HG03108 (cell line): Measurements from ENCODE around the gene HOXA10.

Source experiments
- ATAC-seq: cut with Tn5 transposase; IDR thresholded peaks from one replicate; pipeline ENCODE4 v1.9.1; 2021; ENCODE audit warnings: moderate library complexity; ENCODE audit not compliant: unreplicated experiment

The HOXA10 gene

DNA sequence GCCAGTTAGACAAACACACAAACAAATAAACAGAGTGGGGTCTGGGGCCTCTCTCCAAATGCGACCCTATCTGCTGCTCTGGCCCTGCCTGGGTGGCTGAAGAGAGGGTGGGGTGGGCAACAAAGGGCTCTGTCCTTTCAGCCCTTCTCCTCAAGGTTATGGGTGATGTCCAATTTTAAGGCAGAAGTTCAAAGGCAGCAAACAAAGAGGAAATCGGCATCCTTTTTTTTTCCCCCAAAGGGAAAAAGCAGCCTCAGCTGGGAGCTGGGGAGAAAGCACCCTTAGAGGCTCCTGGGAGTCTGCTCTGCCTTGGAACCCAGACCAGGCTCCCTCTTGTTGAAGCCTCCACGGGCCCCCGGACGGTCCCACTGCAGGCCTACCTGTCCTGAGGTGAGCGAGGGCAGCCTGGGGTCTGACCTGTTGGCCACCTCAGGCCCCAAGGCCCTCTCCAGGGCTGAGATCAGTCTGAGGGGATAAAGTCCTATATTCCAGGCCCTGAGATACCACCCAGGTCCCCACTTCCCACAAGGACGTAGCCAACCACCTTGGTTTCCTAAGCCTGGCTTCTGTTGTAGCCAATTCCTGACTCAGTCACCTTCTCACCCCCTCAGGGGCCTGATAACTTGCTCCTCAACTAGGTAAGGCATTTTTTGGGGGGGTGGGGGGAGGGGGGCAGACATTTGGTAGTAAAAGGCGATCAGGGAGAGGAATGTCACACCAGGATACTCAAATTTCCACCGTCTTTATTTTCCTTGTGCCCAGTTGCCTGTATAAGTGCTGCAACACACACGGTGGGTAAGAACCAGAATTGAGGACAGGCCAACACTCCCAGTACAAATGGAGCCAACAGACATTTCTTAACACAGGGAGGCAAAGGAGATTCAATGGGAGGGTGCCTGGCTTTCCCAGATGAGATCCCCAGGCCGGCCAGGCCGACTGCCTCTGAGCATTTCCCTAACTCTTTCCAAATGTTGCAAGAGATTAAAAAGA, 6.6 kb upstream of the HOXA10 start:
- no peak for ATAC-seq

DNA sequence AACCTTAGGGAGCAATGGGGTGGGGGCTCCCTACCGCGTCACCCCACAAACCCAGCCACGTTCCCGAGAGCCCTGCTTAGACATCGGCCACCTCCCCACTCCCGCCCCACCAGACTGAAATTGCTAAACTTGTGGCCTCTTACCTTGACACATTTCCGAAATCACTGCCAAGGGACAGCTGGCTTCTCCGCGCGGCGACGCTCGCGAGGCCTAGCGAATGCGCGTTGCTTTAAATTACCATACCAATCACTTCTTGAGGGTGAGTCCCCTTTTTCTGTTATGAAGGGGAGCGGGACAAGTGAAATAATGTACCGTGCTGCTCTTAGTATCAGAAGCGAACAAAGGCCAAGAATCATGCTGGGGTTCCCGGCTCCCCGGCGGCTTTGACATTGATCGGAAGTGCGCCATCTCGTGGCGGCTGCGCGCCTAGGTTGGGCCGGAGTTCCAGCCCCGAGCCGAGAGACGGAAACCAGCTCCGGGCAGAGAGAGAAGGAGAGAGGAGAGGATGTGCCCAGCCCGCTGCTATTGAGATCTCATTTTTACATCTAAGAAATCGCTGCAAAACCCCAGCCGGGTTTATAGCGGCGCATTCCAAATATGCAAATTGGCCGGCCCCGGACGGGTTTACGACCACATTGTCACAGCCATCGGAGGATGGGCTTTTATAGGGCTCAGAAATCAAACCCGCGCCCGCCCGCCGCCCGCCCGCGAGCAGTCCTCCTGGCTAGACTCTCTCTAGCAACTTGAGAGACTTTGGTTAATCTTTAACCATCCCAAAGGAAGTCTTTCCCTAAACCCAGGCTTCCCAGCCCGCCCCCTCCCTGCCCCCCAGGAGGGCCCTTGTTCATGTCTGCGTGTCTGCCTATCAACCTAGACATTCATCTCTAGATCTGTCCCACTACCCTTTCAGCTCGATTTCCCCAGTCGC, 5.6 kb upstream of the HOXA10 start:
- ATAC-seq = no peak

DNA sequence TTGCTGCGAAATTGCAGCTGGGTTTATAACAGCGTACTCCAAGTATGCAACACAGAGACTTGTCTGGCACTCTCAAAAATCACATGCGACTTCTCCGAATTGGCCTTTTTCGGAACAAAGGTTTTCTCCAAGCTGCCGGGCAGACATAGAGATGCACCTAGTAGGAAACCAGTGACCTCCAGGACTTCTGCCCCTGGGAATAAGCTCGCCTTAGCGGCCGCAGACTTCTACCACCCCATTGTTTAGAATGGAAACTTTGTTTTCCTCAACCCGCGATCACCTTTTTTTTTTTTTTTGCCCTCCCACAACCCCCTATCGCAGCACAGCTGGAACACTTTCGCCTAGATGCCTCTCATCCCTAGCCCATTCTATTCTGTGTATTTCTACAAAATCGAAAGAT, 4.9 kb upstream of the HOXA10 start:
- no peak for ATAC-seq

DNA sequence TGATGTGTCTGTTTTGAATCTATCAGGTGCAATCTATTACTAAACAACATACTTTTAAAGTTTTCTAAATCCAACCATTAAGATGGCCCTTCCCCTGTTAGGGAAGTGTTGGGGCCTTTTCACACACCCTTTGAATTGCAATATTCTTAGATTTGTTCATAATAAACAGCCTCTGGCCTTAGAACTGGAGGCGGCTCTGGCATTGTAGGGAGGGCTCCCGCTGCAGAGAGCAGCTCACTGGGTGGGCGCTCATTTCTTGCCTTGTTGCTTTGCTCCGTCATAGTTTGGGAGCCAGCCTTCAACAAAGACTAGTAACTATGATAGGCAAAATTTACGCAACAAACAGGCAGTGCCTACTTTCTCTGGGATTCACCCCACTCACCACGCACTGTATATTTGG, 4.2 kb upstream of the HOXA10 start:
- no peak for ATAC-seq

DNA sequence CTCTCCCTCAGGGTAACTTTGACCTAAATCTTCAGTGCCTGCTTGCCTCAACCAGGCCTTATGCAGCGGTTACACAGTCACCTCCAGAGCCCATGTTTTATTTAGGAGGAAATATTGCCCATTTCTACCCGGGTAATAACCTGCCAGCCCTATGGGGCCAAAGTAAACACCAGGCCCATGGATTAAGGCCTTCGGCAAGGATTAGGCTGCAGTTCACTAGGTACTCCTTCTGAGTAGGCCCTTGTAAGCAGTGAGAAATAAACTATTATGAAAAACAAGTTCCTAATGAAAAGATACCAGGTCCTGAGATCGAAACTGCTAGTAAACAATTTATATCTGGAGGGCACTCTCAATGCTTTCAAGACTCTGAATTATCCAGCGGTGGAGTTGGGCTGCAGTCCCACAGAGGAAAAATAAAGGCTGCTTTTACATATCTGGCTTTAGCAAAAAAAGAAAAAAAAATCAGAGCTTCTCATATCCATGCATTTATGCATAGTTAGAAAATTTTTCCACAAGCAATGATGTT, 3.7 kb upstream of the HOXA10 start:
- ATAC-seq = no peak

DNA sequence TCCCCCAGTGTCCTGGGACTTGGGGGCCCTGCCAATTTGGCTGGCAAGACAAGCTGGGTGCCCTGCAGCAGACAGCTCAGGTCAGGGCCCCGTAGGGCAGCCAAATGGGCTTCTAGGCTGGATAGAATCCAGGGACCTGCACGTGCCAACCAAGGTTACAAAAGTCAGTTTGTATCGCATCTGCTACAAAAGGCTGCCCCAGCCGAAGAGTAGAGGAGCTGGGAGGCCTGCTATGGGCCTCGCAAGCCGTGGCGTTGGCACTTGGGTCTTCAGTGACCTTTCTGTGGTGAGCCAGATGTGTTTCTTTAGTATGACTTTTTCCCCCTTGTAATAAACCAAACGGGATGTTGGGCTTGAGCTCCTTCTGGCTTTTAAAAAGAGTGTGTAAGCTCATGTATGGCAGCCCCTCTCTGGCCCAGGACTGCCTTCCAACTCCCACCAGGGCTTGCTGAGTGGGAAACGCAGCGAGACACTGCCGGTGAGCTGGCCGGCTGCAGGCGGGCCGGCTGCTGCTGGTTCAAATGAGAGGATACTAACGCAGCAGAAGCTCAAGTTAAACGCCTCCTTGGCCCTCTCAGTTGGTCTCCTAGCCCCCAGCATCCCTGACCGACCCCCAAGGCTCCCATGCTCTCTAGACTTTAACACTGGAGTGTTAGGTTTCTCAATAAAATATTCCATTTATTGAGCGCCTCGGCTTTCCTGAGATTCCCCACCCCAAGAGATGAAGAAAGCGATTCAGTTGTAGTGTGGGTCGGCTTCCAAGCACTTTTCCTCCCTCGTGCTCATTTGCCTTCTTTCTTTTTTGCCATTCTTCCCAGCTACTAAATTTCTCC, 3.1 kb upstream of the HOXA10 start:
- no peak for ATAC-seq

DNA sequence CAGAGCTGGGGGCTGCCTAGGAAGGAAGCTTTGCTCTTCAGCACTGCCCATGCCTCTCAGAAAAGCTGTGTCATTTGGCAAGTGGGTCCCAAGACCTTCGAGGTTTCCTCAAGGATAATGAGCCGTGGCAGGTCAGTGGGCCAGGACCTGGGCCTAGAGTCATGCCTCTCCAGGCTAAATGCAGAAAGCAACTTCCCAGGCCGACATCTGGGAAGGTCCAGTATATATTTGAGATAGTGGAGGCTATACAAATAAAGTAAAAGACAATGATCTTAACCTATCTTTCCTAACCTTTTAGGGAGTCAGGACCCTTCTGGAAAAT, 2.4 kb upstream of the HOXA10 start:
- no peak for ATAC-seq

DNA sequence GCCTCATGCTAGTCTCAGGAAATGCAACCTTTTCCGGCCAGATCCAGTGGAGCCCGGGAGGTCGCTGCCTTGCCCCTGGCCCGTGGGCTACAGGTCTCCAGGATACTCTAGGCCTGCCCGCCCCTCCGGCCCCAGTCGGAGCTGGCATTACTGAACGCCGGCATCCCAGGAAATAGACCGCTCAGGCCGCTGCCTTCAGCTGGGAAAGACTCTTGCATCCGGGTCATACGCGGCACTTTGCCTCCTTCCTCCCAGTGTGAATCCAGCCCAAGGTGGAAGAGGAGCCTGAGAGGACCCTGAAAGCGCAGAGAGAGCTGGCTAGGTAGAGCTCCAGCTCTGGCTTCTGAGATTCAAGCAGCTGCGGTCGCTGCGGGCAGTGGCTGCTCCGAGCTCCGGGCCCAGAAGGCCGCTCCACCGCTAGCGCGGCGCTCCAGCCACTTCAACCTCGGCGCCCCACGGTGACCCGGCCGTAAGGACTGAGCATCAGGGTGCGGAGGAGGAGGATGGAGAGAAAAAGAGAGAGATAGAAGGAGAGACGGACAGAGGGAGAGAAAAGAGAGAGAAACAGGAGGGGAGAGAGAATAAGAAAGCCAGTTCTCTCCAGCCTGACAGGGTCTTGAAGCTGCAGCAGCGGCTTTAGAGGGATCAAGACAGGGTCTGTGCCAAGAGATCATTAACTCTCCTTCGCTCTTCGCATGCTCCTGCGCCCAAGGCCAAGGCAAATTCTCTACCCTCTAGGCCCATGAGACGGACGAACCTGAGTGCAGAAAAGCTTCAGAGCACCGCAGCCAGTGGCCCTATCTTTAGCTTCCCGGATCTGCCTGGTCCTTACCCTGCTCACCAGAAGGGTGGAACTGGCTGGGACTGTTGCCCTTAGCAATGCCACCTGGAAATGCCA, 1.8 kb upstream of the HOXA10 start:
- no peak for ATAC-seq

DNA sequence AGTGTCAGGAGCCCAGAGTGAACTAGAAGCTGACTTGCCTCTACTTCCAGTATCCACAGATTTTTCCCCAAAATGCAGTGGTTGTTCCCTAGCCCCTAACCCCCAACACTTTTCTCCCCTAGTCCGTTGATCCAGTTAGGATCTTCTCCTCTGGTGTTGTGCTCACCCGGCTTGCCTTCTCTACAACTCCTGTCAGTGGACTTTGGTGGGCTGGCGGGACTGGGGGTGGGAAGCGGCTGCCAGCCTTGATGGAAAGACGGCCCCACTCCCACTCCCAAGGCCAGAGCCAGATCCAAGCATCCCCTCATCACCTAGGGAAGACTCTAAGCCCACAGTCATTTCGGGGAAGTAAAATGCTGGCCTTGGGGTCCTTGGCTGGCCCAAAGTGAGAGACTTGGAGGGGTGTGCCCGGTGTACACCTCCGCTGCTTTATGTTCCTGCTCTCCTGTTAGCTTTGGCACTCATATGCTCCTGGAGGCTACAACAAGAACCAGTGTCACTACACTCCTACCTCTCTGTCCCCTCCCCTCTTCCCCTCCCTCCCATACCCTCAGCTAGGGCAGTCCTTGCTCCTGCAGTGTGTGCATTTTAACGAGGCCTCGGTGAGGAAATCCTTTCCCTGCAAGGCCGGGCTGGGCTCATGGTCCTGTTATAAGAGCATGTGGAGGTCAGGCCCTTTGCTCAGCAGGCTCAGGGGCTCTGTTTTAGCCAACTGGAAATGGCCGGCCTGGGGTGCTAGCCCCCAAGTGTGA, 930 bp upstream of the HOXA10 start:
- no peak for ATAC-seq

DNA sequence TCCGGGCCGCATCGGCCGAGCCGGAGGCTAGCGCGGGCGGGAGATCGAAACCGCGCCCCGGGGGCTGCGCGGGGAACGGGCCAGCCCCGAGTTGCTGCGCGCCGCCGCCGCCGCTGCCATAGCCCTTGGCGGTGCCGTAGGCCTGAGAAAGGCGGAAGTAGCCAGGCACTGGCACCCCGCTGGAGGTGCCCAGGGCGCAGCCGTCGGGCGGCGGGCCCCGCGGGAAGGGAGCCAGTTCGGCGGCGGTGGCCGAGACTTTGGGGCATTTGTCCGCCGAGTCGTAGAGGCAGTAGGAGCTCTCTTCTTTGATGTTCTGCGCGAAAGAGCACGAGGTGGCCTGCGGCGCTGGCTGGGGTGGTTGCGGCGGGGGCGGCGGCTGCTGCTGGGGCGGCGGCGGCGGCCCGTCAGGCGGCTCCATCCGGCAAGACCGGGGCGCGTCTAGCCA, 587 bp downstream of the HOXA10 start:
- no peak for ATAC-seq

DNA sequence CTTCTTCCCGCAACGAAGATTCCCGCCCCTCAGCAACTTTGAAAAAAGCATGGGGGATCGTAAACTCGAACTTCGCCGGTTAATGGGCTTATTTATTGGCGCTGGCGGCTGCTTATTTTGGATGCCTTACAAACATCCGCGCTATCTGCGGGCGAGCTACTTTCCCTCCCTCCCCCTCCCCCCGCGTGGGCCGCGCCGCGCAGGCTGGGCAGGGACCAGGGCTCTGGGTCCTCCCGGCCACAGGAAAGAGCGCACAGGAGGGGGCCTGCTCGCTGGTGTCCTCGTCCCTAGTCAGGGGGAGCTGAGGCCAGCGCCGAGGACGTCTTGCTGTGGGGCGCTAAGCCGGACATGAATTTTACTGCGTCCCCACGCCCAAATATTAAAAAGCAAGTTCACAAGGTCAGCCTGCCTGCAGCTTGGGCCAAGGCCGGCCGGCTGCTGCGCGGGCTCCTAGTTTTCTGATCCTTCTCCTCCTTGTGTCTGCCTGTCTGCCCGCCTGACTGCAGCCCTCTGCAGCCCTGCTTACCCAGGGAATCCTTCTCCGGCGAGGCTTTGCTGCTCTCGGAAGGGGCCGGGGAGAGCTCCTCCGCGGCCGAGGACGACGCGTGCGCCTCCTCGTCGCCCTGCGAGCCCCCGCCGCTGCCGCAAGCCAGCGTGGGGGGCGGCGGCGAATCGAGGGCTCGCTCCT, 1.2 kb downstream of the HOXA10 start:
- ATAC-seq = no peak

DNA sequence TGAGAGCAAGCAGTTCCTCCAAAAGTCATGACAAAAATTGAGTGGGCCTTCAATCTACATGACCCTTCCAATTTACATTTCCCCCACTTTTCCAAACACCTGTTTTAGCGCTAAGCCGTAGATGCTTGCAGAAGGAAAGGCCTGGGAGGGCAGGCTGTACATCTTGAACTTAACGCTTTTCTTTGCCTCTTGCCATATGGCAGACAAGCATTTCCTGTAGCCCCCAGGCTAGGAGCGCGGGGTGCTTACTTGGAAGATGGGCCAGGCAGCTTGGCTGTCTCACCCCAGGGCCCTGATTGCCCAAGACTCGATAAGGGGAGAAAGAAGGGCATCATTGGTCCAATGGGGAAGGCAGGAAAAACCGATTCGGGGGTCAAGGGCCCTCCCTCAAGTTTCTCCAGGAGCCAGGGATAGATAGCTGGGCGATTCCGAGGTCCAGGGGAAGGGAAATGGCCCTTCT, 1.8 kb downstream of the HOXA10 start:
- ATAC-seq = no peak

DNA sequence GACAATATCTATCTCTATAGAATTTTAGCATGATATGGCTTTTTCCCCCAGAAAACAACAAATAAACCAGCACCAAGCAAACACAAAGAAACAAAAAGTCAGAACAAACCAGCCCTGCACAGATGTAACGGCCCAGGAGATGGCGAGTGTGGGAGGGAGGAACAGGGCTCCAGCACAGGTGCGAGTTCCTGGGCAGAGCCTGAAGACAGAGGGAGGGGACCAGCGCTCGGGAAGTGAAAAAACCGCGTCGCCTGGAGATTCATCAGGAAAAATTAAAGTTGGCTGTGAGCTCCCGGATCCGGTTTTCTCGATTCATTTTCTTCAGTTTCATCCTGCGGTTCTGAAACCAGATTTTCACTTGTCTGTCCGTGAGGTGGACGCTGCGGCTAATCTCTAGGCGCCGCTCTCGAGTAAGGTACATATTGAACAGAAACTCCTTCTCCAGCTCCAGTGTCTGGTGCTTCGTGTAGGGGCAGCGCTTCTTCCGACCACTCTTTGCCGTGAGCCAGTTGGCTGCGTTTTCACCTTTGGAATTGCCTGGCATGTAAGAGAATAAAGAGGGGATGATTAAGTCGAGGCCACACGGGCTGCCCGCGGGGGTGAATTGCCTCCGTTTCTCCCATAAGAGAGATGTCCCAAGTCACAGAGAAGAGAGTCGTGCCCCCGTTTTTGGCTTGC, 2.3 kb downstream of the HOXA10 start:
- ATAC-seq = no peak

DNA sequence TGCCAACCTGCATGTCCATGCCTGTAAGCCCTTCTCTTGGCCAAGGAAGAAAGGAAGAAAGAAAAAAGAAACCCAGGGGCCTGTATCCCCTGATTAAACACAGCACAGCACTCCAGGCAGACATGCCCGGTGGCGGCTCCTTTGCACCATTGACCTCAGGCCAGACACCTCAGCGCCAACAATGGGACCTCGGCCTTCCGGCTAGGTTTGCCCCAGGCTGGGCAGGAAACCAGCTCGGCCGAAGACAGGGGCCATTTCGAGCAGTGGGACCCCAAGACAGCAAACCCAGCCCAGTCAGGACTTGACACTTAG, 2.8 kb downstream of the HOXA10 start:
- no peak for ATAC-seq

DNA sequence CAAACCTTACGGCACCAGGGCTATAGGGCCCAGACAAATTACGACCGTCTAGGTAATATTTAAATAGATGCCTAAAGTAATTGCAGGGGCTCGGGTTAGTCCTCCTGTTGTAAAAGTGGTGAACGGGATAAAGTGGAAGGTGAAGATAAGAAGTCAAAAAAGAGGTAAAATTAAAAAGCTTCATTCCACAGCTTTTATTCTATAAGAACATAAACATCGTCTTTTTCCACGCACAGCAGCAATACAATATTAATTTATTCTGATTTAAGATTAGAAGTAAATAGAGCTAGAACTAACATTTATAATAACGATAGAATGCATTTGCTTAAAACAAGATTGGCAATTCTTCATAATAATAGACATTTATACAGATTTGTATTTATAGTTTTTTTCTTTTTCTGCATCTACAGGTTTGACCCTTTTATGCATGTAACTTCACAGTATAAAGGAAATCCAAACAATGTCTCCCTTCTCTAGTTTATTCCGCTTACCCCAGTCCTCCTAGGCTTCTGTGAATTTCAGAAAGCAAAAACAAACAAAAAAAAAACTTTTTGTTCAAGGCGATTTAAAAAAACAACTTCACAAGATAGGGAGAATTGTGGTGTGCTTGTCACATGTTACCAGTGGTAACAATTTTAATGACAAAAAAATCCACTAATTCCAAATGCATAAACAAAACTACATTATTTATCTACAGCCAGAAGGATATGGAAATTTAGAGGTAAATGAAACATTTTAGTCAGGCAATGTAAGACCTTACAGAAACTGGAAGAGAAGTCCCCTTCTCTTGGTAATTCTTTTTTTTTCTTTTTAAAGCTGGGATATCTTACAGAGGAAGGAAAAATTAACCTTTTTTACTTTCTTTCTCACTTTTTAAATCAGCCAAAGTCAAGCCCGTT, 3.4 kb downstream of the HOXA10 start:
- no peak for ATAC-seq

DNA sequence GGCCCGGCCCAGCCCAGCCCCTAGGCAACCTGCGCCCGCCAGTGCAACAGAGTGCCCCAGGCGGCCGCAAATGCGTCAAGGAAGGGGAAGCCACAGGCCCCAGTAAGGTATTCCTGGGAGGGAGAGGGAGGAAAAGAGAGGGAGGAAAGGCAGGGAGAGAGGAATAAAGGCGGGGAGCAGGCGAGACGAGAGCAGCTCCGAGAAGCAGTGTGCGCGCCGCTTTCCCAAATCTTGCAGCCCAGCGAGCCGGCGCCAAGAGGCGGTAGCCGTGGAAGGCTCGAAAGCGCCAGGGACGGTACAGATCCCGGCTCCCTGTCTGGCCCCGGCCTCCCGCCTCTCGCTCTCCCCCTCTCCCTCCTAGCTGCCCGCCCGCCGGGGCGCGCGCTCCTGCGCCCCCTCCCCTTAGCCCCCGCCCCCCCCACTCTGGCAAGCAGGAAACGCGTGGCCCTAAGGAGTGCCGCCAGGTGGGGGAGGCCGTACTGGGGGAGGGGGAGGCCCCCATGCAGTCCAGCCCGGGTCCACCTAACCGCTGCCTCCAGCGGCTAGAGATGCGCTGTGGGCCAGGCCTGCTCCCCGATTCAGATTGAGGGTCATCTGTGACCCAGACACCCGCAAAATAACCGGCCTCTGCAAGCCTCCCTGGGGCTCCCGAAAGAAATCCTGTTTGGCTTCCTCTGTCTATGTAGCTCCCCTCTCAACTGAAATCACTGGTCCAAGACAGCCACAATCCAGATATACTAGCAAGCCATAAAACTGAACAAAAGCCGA, 4.3 kb downstream of the HOXA10 start:
- no peak for ATAC-seq
